Measurements from ENCODE around the gene ALG6. TPM values are rescaled to one million over a fixed set of nuclear protein-coding genes. Genes with fewer than 3 reads are reported as not detected.

ALG6 gene
- total RNA-seq, 6 experiments from 2014 or later: 5.5 to 7.7 (median 6.1) TPM

DNA sequence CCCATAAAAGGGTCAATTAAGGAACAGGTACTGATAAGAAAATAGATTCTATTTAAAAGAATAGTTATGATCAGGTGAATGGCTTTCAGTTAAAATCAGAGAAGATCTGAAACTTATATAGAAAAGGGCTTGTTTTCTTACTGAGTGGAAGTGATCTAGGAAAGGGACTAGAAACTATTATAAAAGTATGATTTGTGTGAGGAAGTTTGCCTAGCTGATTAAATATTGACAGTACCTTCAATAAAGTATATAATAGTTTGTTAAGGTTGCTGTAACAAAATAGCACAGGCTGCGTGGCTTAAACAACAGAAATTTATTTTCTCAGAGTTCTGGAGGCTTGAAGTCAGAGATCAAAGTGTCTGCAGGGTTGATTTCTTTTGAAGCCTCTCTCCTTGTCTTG, 5.4 kb upstream of the ALG6 start:
- Histone ChIP-seq H3K9me3 (no peaks in the 10 kb centered on the region), H3K27me3 (no peaks in the 10 kb centered on the region), H3K27ac (no peak overlapping the region), H3K36me3 (no peaks in the 10 kb centered on the region), H3K4me3 (no peak overlapping the region), H3K4me1 (no peaks in the 10 kb centered on the region)
- no peak for ATAC-seq
- DNase-seq: no peak
- intact Hi-C loops (cut with DNase I): no loop called here
- WGBS (ENCODE audit: insufficient coverage, low coverage, low lambda C conversion rate, missing lambda C conversion rate): 88% methylated on average over 1 of the region's 1 CpG
- TF ChIP-seq, protein P1, sequence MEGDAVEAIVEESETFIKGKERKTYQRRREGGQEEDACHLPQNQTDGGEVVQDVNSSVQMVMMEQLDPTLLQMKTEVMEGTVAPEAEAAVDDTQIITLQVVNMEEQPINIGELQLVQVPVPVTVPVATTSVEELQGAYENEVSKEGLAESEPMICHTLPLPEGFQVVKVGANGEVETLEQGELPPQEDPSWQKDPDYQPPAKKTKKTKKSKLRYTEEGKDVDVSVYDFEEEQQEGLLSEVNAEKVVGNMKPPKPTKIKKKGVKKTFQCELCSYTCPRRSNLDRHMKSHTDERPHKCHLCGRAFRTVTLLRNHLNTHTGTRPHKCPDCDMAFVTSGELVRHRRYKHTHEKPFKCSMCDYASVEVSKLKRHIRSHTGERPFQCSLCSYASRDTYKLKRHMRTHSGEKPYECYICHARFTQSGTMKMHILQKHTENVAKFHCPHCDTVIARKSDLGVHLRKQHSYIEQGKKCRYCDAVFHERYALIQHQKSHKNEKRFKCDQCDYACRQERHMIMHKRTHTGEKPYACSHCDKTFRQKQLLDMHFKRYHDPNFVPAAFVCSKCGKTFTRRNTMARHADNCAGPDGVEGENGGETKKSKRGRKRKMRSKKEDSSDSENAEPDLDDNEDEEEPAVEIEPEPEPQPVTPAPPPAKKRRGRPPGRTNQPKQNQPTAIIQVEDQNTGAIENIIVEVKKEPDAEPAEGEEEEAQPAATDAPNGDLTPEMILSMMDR (IDR thresholded peaks at IDR 0.05): no peak
- TF ChIP-seq POLR2A (IDR thresholded peaks at IDR 0.05): no peak

DNA sequence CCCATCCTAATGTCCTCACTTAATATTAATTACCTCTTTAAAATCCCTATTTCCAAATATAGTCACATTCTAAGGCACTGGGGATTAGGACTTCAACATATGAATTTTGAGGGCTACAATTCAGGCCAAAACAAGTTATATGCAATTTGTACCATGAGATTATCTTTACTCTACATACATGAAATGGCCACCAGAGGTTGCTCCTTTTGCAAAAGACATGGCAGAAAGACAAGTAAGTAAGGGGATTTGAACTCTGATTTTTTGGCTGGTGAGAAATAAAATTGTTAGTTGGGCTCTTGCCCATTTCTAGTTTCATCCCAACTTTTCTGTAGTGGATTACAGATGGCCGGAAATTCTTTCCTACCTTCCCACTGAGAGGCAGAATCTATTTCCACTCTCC, 4.8 kb upstream of the ALG6 start:
- Histone ChIP-seq H3K27ac (no peak overlapping the region), H3K36me3 (no peaks in the 10 kb centered on the region), H3K9me3 (no peaks in the 10 kb centered on the region), H3K4me1 (no peaks in the 10 kb centered on the region), H3K27me3 (no peaks in the 10 kb centered on the region), H3K4me3 (no peak overlapping the region)
- ATAC-seq (no peak), DNase-seq (no peak)
- intact Hi-C loops (cut with DNase I): no loop called here
- TF ChIP-seq, protein P1 (IDR thresholded peaks at IDR 0.05): no peak
- TF ChIP-seq POLR2A (IDR thresholded peaks at IDR 0.05): no peak
- 100% methylated on average over 1 of the region's 1 CpG for WGBS (ENCODE audit: insufficient coverage, low coverage, low lambda C conversion rate, missing lambda C conversion rate)

DNA sequence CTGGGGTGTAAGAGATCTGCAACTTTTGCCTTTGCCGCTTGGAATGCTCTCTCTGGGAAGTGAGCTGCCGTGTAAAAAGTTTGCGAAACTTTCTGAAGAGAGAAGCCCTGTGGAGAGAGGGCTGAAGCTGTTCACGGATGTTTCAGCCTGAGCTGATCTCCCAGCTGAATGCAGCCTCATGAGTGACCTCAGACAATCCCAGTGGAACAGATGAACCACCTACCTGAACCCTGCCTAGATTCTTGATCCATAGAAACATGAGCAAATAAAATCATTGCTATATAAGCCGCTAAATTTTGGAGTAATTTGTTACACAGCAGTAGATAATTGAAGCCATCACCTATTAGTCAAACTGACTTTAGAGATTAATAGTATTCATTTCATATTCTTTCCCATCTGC, 4.4 kb upstream of the ALG6 start:
- TF ChIP-seq POLR2A (IDR thresholded peaks at IDR 0.05): no peak
- TF ChIP-seq, protein P1 (IDR thresholded peaks at IDR 0.05): no peak
- no peak for DNase-seq
- H3K27ac ChIP-seq: no peak overlapping the region
- 84% methylated on average over 5 of the region's 5 CpGs for WGBS (ENCODE audit: insufficient coverage, low coverage, low lambda C conversion rate, missing lambda C conversion rate)
- ATAC-seq: no peak
- H3K9me3 ChIP-seq: no peaks in the 10 kb centered on the region
- H3K4me1 ChIP-seq: peaks cover 0 to under 1% (median 0%) of the 10 kb centered on the region in 4 donors
- H3K4me3 ChIP-seq: no peak overlapping the region
- intact Hi-C loops (cut with DNase I): no loop called here
- H3K27me3 ChIP-seq: no peaks in the 10 kb centered on the region
- H3K36me3 ChIP-seq: no peaks in the 10 kb centered on the region

DNA sequence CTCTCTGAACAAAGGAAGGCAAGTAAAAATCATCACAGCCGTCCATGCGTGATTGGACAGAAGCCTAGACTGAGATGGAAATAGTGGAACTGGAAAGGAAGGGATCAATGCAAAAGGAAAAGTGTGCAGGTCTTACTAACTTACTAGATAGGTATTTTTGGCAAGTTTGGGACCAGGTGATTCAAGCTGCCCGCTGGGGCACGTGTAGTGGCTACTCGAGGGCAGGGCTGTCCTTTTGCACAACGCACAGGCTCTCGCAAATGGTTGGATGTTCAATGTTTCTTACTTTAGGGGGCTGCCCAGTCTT, 566 bp upstream of the ALG6 start:
- no peak for ATAC-seq
- H3K27ac ChIP-seq: peak overlapping the region; percentile 16 to 73 (median 24)
- no peaks in the 10 kb centered on the region for H3K27me3 ChIP-seq
- H3K36me3 ChIP-seq: peaks cover 0 to 8% (median under 1%) of the 10 kb centered on the region in 4 donors
- 73% methylated on average over 5 of the region's 7 CpGs for WGBS (ENCODE audit: insufficient coverage, low coverage, low lambda C conversion rate, missing lambda C conversion rate)
- DNase-seq: no peak
- no peaks in the 10 kb centered on the region for H3K9me3 ChIP-seq
- H3K4me1 ChIP-seq: peaks cover 0 to 5% (median 0%) of the 10 kb centered on the region in 4 donors
- intact Hi-C loops (cut with DNase I): no loop called here
- peak overlapping the region in 2 of 3 donors; percentile 92 to 94 for H3K4me3 ChIP-seq
- TF ChIP-seq POLR2A (IDR thresholded peaks at IDR 0.05): no peak
- TF ChIP-seq, protein P1 (IDR thresholded peaks at IDR 0.05): no peak

DNA sequence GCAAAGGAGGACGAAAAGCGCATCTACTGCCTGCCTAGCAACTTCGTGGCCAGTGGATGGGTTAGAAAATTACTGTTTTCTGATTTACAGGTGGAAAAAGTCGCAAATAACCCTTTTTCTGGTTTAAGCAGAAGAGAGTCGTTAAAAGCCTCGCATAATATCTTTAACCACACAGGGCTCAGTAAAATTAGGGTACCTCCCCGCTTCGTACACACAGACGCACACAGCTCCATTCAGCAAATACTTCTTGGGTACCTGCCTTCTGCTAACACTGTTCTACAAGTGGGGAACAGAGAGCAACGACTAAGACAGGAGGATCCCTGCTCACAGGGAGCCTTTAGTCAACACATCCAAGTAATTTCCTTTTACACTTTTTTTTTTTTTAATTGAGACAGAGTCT, 704 bp downstream of the ALG6 start:
- 9% methylated on average over 10 of the region's 10 CpGs for WGBS (ENCODE audit: insufficient coverage, low coverage, low lambda C conversion rate, missing lambda C conversion rate)
- H3K9me3 ChIP-seq: no peaks in the 10 kb centered on the region
- intact Hi-C loops (cut with DNase I): no loop called here
- DNase-seq (no peak), ATAC-seq (no peak)
- no peaks in the 10 kb centered on the region for H3K27me3 ChIP-seq
- TF ChIP-seq, protein P1 (IDR thresholded peaks at IDR 0.05): no peak
- TF ChIP-seq POLR2A (IDR thresholded peaks at IDR 0.05): no peak
- H3K27ac ChIP-seq: peak overlapping the region in 2 of 3 donors; percentile 73 to 78
- peak overlapping the region; percentile 86 to 94 (median 92) for H3K4me3 ChIP-seq
- peaks cover 0 to 8% (median 3%) of the 10 kb centered on the region in 4 donors for H3K36me3 ChIP-seq
- H3K4me1 ChIP-seq: peaks cover 0 to 5% (median 0%) of the 10 kb centered on the region in 4 donors
